MM.1S (cell line): Measurements from ENCODE around the gene DLGAP1.

Experiments used
- DNase-seq: peaks from one replicate; pipeline ENCODE4 v3.0.0-alpha.2; 2015
- H2AFZ ChIP-seq: fragments of 300-600 bp; sonication (generic); 2 replicates; pipeline ENCODE4 v1.6.0; 2016; ENCODE audit warnings: antibody characterized with exemption, low read length
- H3F3A ChIP-seq: fragments of 300-600 bp; sonication (generic); 2 replicates; pipeline ENCODE4 v1.6.1; 2016; ENCODE audit warnings: mild to moderate bottlenecking, antibody characterized with exemption, low read length, moderate library complexity, mixed read lengths; ENCODE audit not compliant: insufficient read depth
- H3K27ac ChIP-seq: fragments of 300-600 bp; sonication (generic); 2 replicates; pipeline ENCODE4 v1.5.1; 2016; ENCODE audit warnings: mild to moderate bottlenecking, low read length
- H3K27me3 ChIP-seq: fragments of 300-600 bp; sonication (generic); replicated peaks from 2 replicates; pipeline ENCODE4 v1.6.0; 2016; ENCODE audit warnings: low read length; ENCODE audit not compliant: insufficient read depth
- H3K36me3 ChIP-seq: fragments of 300-600 bp; sonication (generic); replicated peaks from 2 replicates; pipeline ENCODE4 v1.6.1; 2016; ENCODE audit warnings: mild to moderate bottlenecking, low read length, mixed read lengths; ENCODE audit not compliant: insufficient read depth
- H3K4me1 ChIP-seq: fragments of 300-600 bp; sonication (generic); 2 replicates; pipeline ENCODE4 v1.6.1; 2016; ENCODE audit warnings: low read length, mixed read lengths
- H3K4me2 ChIP-seq: fragments of 300-600 bp; sonication (generic); 2 replicates; pipeline ENCODE4 v1.6.0; 2016; ENCODE audit warnings: low read depth, low read length
- H3K4me3 ChIP-seq: fragments of 300-600 bp; sonication (generic); 2 replicates; pipeline ENCODE4 v1.5.1; 2016; ENCODE audit warnings: low read length, mixed read lengths
- H3K79me2 ChIP-seq: fragments of 300-600 bp; sonication (generic); 2 replicates; pipeline ENCODE4 v1.6.1; 2016; ENCODE audit warnings: mixed run types, low read length, mixed read lengths
- H3K9ac ChIP-seq: fragments of 300-600 bp; sonication (generic); 2 replicates; pipeline ENCODE4 v1.6.1; 2016; ENCODE audit warnings: low read length, mixed read lengths
- H3K9me2 ChIP-seq: fragments of 300-600 bp; sonication (generic); replicated peaks from 2 replicates; pipeline ENCODE4 v1.6.1; 2016; ENCODE audit warnings: mild to moderate bottlenecking, low read length, mixed read lengths; ENCODE audit not compliant: insufficient read depth
- H3K9me3 ChIP-seq: fragments of 300-600 bp; sonication (generic); replicated peaks from 2 replicates; pipeline ENCODE4 v1.6.1; 2016; ENCODE audit warnings: mild to moderate bottlenecking, low read length, mixed read lengths; ENCODE audit not compliant: insufficient read depth
- H4K20me1 ChIP-seq: fragments of 300-600 bp; sonication (generic); 2 replicates; pipeline ENCODE4 v1.6.1; 2016; ENCODE audit warnings: mild to moderate bottlenecking, low read length, moderate library complexity, mixed read lengths; ENCODE audit not compliant: insufficient read depth
- CTCF ChIP-seq: fragments of 300-600 bp; sonication (generic); IDR thresholded peaks from 2 replicates; pipeline ENCODE4 v1.5.1; 2016; ENCODE audit warnings: antibody characterized with exemption, low read length, mixed read lengths
- EZH2 ChIP-seq: fragments of 300-600 bp; sonication (generic); optimal IDR thresholded peaks from 2 replicates; pipeline ENCODE3; 2017; ENCODE audit warnings: low read depth, mild to moderate bottlenecking, antibody characterized with exemption, low read length, mixed read lengths
- EZH2phosphoT487 ChIP-seq: fragments of 300-600 bp; sonication (generic); IDR thresholded peaks from 2 replicates; pipeline ENCODE4 v1.6.1; 2018; ENCODE audit warnings: antibody characterized with exemption, low read length

Gene DLGAP1

GRCh38 chr18:3511980-3512379, 943.1 kb downstream of the DLGAP1 start:
- H3K27ac ChIP-seq: no peak overlapping the region
- H3K4me2 ChIP-seq: no peak overlapping the region
- DNase-seq: no peak

GRCh38 chr18:3510896-3511295, 944.2 kb downstream of the DLGAP1 start:
- Histone ChIP-seq H3K9ac (no peak overlapping the region), H3K79me2 (no peaks in the 10 kb centered on the region), H3K4me2 (no peak overlapping the region), H3K27me3 (no peaks in the 10 kb centered on the region), H3K27ac (no peak overlapping the region), H3K4me3 (no peak overlapping the region), H3K36me3 (no peaks in the 10 kb centered on the region), H2AFZ (no peak overlapping the region), H3K4me1 (no peaks in the 10 kb centered on the region), H3F3A (no peaks in the 10 kb centered on the region), H3K9me2 (no peaks in the 10 kb centered on the region), H4K20me1 (no peaks in the 10 kb centered on the region), H3K9me3 (no peaks in the 10 kb centered on the region)
- DNase-seq: no peak
- no peak for TF ChIP-seq EZH2
- no peak for TF ChIP-seq EZH2phosphoT487
- TF ChIP-seq CTCF: no peak

More at GRCh38 chr18:3511980-3512379, 943.1 kb downstream of the DLGAP1 start:
- Histone ChIP-seq H3K9me2 (no peaks in the 10 kb centered on the region), H3K36me3 (no peaks in the 10 kb centered on the region), H3K9ac (no peak overlapping the region), H2AFZ (no peak overlapping the region), H3K27me3 (no peaks in the 10 kb centered on the region), H3K4me1 (no peaks in the 10 kb centered on the region), H3F3A (no peaks in the 10 kb centered on the region), H4K20me1 (no peaks in the 10 kb centered on the region), H3K4me3 (no peak overlapping the region), H3K9me3 (no peaks in the 10 kb centered on the region), H3K79me2 (no peaks in the 10 kb centered on the region)
- no peak for TF ChIP-seq EZH2phosphoT487
- TF ChIP-seq CTCF: no peak
- TF ChIP-seq EZH2: no peak

GRCh38 chr18:3510024-3510423, 945.1 kb downstream of the DLGAP1 start:
- no peak overlapping the region for H3K9ac ChIP-seq
- no peak overlapping the region for H2AFZ ChIP-seq
- no peak overlapping the region for H3K27ac ChIP-seq
- DNase-seq: no peak
- H3K4me1 ChIP-seq: no peaks in the 10 kb centered on the region
- no peak overlapping the region for H3K4me3 ChIP-seq
- no peaks in the 10 kb centered on the region for H4K20me1 ChIP-seq
- TF ChIP-seq CTCF (no peak), EZH2phosphoT487 (no peak), EZH2 (no peak)
- no peak overlapping the region for H3K4me2 ChIP-seq
- no peaks in the 10 kb centered on the region for H3K79me2 ChIP-seq
- H3K9me2 ChIP-seq: no peaks in the 10 kb centered on the region
- no peaks in the 10 kb centered on the region for H3K27me3 ChIP-seq
- H3F3A ChIP-seq: no peaks in the 10 kb centered on the region
- no peaks in the 10 kb centered on the region for H3K9me3 ChIP-seq
- no peaks in the 10 kb centered on the region for H3K36me3 ChIP-seq
